Stimulated activated CD4-positive, alpha-beta T cell treated with anti-CD3 and anti-CD28 coated beads, TNF-alpha, amount 100 ng/mL, for 1 hour (primary cell): Measurements from ENCODE around the gene PFN4.

Source experiments
- DNase-seq, 3 donors: peaks; one replicate each; pipeline ENCODE4 v3.0.0-alpha.2; 2020; ENCODE audit warnings: low read depth in 3 of 3, low spot score in 1 of 3

Gene PFN4

DNA sequence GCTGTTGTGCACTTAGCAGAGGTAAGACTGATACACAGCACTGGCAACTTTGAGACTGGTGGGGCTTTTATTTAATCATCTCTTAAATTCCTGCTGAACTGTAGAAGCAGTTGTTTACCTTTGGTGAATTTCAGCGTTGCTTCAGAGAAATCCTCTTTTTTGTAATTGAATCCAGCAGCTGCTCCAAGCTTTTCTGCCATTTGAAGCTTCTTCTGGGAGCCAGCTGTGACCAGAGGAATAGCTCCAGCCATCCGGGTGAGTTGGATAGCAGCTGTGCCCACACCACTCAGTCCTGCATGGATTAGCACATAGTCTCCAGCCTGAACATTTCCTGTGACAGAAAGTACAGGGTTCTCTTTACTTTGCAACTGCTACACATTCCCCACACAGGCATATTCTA lies 42.4 kb downstream of the PFN4 start:
- no peak for DNase-seq

DNA sequence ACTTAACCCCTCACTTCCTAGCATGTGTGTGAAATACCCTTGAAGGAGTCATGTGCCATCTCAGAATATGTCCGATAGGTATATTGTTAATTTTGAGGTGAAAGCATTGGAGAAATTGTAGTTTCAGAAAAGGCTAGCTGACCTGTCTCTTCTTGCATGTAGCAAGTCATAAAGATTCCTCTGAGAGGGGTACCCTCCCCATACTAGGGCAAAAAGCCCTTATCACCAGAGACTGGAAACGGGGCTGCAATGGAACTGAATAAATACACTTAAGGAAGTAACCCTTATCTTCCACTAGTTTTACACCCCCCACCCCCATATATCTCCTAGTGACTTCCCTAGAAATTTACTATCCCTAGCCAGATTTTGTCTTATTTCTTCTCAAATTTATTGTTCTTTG lies 45.3 kb downstream of the PFN4 start:
- no peak for DNase-seq

DNA sequence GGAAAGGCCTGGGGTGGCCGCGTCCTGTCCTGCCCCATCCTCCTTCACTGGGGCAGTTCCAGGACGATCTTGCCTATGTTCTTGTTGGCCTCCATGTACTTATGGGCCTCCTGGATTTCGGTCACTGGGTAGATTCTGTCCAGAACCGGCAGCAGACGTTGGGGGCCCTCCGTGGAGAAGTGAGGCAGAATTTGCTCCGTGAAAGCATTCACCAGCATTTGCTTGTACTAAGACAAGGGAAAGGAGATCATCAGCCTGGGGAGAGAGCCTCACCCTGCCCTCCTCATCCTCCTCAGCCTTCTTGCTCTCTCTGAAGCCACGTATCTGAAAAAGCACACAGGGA lies 45.6 kb downstream of the PFN4 start:
- no peak for DNase-seq

DNA sequence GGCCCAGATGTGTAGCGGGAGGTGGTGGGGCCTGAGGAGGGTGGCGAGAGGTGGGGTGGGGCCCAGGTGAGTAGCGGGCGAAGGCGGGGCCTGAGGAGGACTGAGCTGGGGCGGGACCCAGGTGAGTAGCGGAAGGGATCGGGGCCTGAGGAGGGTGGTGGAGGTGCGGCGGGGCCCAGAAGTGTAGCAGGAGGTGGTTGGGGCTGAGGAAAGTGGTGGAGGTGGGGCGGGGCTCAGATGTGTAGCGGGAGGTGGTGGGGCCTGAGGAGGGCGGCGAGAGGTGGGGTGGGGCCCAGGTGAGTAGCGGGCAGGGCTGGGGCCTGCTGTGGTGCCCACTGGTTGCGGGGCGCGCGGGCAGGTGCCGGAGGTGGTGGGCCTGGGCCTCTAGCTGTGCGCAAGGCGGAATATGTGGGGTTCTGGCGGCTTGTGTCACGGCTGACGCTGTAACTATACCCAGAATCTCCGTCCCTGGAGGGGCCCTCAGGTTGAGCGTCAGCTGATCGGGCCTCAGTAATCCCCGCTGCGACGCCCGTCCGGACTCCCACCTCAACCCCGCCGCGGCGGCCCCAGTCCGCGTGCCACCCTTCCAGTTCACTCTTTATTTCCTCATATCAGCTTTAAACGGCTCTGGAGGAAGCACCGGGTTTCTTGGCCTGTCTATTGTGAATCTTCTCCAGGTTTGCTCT lies 46.1 kb downstream of the PFN4 start:
- no peak for DNase-seq

DNA sequence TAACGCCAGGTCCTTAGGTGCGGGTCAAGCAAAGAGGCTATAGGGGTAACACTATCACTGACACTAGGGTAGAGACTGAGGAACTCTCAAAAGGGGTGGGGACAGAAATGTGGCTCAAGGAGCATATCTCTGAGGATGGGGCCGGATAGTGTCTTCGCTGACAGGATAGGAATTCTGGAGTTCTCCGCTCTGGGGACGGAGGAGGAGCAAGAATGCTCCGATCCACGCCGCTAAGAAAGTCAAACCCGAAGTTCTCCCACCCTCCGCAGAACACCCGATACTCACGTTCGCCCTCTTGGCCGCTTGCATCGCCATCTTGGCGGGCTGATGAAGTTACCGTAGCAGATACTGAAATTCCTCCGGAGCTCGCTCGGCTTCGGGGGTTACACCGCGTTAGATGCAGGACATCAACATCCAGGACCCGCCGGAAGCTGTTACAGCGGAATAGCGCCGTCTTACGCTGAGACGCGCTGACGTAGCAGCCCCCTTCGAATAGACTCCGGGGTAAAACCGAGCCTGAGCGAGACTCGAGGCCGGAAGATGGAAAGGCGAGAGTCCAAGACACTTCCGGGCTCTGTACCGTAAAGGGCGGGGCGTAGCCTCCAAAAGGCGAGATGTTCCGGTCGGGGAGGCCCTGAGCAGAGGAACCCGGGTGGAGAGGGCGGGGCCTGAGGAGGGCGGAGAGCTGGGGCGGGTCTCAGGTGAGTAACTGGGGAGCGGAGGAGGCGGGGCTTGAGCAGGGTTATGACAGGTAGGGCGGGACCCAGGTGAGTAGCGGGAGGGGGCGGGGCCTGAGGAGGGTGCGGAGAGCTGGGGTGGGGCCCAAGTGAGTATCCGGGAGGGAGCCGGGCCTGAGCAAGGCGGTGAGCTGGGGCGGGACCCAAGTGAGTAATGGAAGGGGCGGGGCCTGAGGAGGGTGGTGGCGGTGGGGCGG lies 47.0 kb downstream of the PFN4 start, which contains the start of gene SF3B6:
TSS of gene SF3B6 (minus strand) at position 412 of the 934 bp plus-strand sequence. CDS start at position 315, 97 bp downstream.
- DNase-seq, result peak; percentile 97 to 99 (median 99)

DNA sequence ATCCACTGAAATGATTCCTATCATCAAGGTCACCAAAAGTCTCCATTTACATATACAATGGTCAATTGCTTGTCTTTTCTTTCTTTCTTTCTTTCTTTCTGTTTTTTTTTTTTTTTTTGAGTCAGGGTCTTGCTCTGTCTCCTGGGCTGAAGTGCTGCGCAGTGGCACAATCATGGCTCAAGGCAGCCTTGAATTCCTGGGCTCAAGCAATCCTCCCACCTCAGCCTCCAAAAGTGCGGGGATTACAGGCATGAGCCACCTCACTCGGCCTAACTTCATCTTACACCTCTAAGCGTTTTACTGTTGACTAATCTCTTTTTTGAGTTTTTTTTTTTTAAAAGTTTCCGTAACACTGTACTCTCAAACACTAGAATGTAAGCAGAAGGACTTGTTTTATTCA lies 47.9 kb downstream of the PFN4 start:
- DNase-seq, result no peak

DNA sequence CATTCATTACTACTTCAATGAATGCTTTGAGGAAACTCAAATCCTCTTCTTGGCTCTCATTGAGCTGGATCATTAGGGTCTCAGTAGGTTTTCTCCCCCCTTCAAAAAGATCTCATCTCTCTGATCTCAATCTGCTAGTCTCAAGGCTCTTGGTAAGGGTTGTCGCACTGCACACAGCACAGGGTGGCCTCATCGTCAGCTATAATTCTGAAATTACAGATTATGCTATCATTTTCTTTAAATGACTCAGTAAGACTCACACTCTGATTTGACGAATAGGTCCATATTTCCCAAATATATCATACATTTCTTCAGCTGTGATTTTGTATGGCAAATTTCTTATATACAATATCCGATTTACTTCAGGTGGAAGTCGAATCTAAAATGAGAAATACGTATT lies 49.3 kb downstream of the PFN4 start:
- DNase-seq, result no peak

DNA sequence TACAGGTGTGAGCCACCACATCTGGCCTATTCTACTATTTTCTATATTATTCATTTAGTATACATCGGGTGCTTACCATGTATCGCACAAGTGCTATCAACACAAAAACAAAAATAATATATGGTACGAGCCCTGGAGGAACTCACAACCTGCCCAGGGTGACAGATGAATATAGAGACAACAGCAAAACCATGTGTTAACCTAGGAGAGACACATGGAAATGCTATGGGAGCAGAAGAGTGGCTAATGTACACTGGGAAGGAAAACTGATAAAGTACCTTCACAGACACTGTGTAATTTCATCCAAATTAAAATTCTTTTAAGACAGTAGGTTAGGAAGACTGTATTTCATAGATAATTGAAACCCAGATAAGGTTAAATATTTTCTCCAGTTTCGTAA lies 50.9 kb downstream of the PFN4 start:
- no peak for DNase-seq

DNA sequence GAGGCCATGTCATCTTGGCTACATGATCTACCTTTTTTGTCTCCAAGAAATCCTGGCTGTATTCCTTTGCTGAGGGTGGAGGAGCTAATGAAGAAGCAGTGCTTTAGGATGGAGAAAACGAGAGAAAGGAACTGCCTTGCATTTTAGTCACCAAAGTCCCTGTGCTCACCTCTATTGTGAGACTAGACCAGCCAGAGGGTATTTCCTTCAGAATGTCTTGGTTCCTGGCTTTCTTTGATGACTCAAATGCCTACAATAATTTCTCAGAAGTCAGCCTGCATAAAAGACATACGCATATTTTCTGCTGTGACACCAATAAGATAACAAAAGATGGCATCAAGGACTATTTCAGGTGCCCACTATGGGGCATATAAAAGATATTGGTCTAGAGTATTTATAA lies 57.8 kb downstream of the PFN4 start:
- DNase-seq, result no peak
